ENCODE results near the gene SOCS7. TPM values are rescaled to one million over a fixed set of nuclear protein-coding genes. Genes with fewer than 3 reads are reported as not detected.
A peak's percentile ranks its signal among the peaks of the same experiment; 100 is the strongest.

Gene SOCS7
- total RNA-seq, 2 experiments from 2014 or later, result 18.0 to 18.9 TPM

GRCh38 chr17:38322156-38322779 lies 29.4 kb upstream of the SOCS7 start:
- peak; percentile 83 for DNase-seq
- H3K27ac Mint-ChIP-seq, result no peak overlapping the region
- peaks cover 28% of the 10 kb centered on the region for H3K36me3 Mint-ChIP-seq (ENCODE audit: low read depth)
- ChIA-PET POLR2A (interaction anchor here (1.0 to 1.5 kb wide), 2 partner anchors 33 to 43 kb away, joined by 3 to 4 read pairs; no protein-coding TSS in a partner anchor), CTCF (interaction anchor here (0.9 to 3.8 kb wide), 10 partner anchors 11 to 80 kb away, joined by 3 to 49 read pairs (median 4); no protein-coding TSS in a partner anchor)
- intact Hi-C loops (cut with micrococcal nuclease), result no loop called here
- TF ChIP-seq CTCF (IDR thresholded peaks at IDR 0.05), result peak; percentile 71
- peaks cover 7% of the 10 kb centered on the region for H3K4me1 Mint-ChIP-seq (ENCODE audit: low read depth)
- ATAC-seq, result peak; percentile 95
- no peaks in the 10 kb centered on the region for H3K27me3 Mint-ChIP-seq
- H3K9me3 Mint-ChIP-seq, result no peaks in the 10 kb centered on the region
- no peak overlapping the region for H3K4me3 Mint-ChIP-seq

- ATAC-seq, result no peak
- Mint-ChIP-seq H3K36me3 (ENCODE audit: low read depth) (peaks cover 26% of the 10 kb centered on the region), H3K9me3 (no peaks in the 10 kb centered on the region), H3K4me3 (no peak overlapping the region), H3K27me3 (no peaks in the 10 kb centered on the region), H3K27ac (no peak overlapping the region), H3K4me1 (ENCODE audit: low read depth) (peaks cover 7% of the 10 kb centered on the region)
- ChIA-PET POLR2A (interaction anchor here (0.6 to 1.5 kb wide), 3 partner anchors 32 to 907 kb away, joined by 3 to 4 read pairs (median 3); no protein-coding TSS in a partner anchor), CTCF (interaction anchor here (1.1 to 3.8 kb wide), 8 partner anchors 11 to 91 kb away, joined by 3 to 49 read pairs (median 7); no protein-coding TSS in a partner anchor)
- intact Hi-C loops (cut with micrococcal nuclease), result no loop called here
- TF ChIP-seq CTCF (IDR thresholded peaks at IDR 0.05), result no peak
- DNase-seq, result no peak
Observed at GRCh38 chr17:38322897-38323296, 28.7 kb upstream of the SOCS7 start.

GRCh38 chr17:38324141-38324697 lies 27.4 kb upstream of the SOCS7 start:
- H3K27ac Mint-ChIP-seq, result no peak overlapping the region
- H3K27me3 Mint-ChIP-seq, result no peaks in the 10 kb centered on the region
- no peak for ATAC-seq
- intact Hi-C loops (cut with micrococcal nuclease), result no loop called here
- H3K4me3 Mint-ChIP-seq, result no peak overlapping the region
- no peak for DNase-seq
- ChIA-PET CTCF (interaction anchor here (1.7 to 3.8 kb wide), 5 partner anchors 9 to 90 kb away, joined by 5 to 49 read pairs (median 15); no protein-coding TSS in a partner anchor), POLR2A (no interaction called here)
- peaks cover 23% of the 10 kb centered on the region for H3K36me3 Mint-ChIP-seq (ENCODE audit: low read depth)
- no peak for TF ChIP-seq CTCF (IDR thresholded peaks at IDR 0.05)
- H3K4me1 Mint-ChIP-seq (ENCODE audit: low read depth), result peaks cover 7% of the 10 kb centered on the region
- no peaks in the 10 kb centered on the region for H3K9me3 Mint-ChIP-seq

GRCh38 chr17:38324772-38325171 lies 26.9 kb upstream of the SOCS7 start:
- TF ChIP-seq CTCF (IDR thresholded peaks at IDR 0.05), result no peak
- H3K36me3 Mint-ChIP-seq (ENCODE audit: low read depth), result peaks cover 23% of the 10 kb centered on the region
- CTCF ChIA-PET, result interaction anchor here (1.3 to 3.8 kb wide), 4 partner anchors 9 to 212 kb away, joined by 4 to 49 read pairs (median 10); no protein-coding TSS in a partner anchor
- ATAC-seq (no peak), DNase-seq (no peak)
- no peak overlapping the region for H3K27ac Mint-ChIP-seq
- peaks cover 7% of the 10 kb centered on the region for H3K4me1 Mint-ChIP-seq (ENCODE audit: low read depth)
- H3K9me3 Mint-ChIP-seq, result no peaks in the 10 kb centered on the region
- H3K27me3 Mint-ChIP-seq, result no peaks in the 10 kb centered on the region
- POLR2A ChIA-PET, result no interaction called here
- intact Hi-C loops (cut with micrococcal nuclease), result no loop called here
- H3K4me3 Mint-ChIP-seq, result no peak overlapping the region
